K562 (cell line): ENCODE data around the gene TAP2.

Experiments
- BACH1 ChIP-seq: fragments of 200-800 bp; sonication (Bioruptor generic); IDR thresholded peaks from 2 replicates; pipeline ENCODE4 v1.6.1; 2016; ENCODE audit warnings: missing genetic modification characterization, missing compliant biosample characterization
- CHD1 ChIP-seq: fragments of 200-600 bp; sonication (generic); IDR thresholded peaks from one replicate; pipeline ENCODE4 v1.6.1; 2012; ENCODE audit warnings: mild to moderate bottlenecking, moderate library complexity, low read length, inconsistent platforms
- CTCF ChIP-seq, 3 experiments: IDR thresholded peaks in 2 of 3; conservative IDR thresholded peaks in 1 of 3; 2 replicates each; pipeline ENCODE4 v1.5.1; 2011 to 2012; ENCODE audit warnings: low read length in 3 of 3, mild to moderate bottlenecking in 3 of 3, control low read depth in 2 of 3, improper control_type of control experiment in 1 of 3, inconsistent platforms in 1 of 3, low read depth in 1 of 3, mixed read lengths in 1 of 3, moderate library complexity in 1 of 3; ENCODE audit not compliant: insufficient read depth in 2 of 3
- EZH2 ChIP-seq: IDR thresholded peaks from 2 replicates; pipeline ENCODE4 v1.6.1; 2012; ENCODE audit warnings: low read depth, mild to moderate bottlenecking, inconsistent platforms, low read length, borderline replicate concordance
- JUND ChIP-seq, 2 experiments: IDR thresholded peaks; 2 replicates in 1 of 2; 3 replicates in 1 of 2; pipeline ENCODE4 v1.6.1; 2011; ENCODE audit warnings: borderline replicate concordance in 2 of 2, low read depth in 2 of 2, low read length in 2 of 2, improper control_type of control experiment in 1 of 2, missing biosample characterization in 1 of 2, missing genetic modification characterization in 1 of 2, missing genetic modification reagents in 1 of 2
- RBM39 ChIP-seq: fragments of 200-400 bp; formaldehyde crosslinking; optimal IDR thresholded peaks from 2 replicates; pipeline ENCODE3; 2018; ENCODE audit warnings: low read depth, low read length
- SMC3 ChIP-seq: conservative IDR thresholded peaks from 2 replicates; pipeline ENCODE4 v1.6.1; 2011; ENCODE audit warnings: low read depth, low read length, improper control_type of control experiment; ENCODE audit not compliant: insufficient read depth
- SRF ChIP-seq, 2 experiments: fragments of 250-450, 450-650 bp in 1 of 2; sonication (Bioruptor Pico) in 1 of 2; sonication (generic) in 1 of 2; formaldehyde crosslinking; IDR thresholded peaks; 2 replicates each; pipeline versions ENCODE4 v1.5.0 to v1.5.1; 2020 to 2022; ENCODE audit warnings: mild to moderate bottlenecking in 1 of 2, missing genetic modification reagents in 1 of 2
- TCFL5 ChIP-seq: fragments of 250-450 bp; sonication (Bioruptor Pico); conservative IDR thresholded peaks from 2 replicates; pipeline ENCODE4 v1.6.1; 2021; ENCODE audit warnings: mild to moderate bottlenecking, moderate library complexity, matching md5 sums
- XRCC4 ChIP-seq: IDR thresholded peaks from one replicate; pipeline ENCODE4 v1.6.1; 2011; ENCODE audit not compliant: insufficient read depth, insufficient read length; ENCODE audit errors: extremely low read depth
- YY1 ChIP-seq, 3 experiments: IDR thresholded peaks; 2 replicates each; pipeline ENCODE4 v1.6.1; 2011; ENCODE audit warnings: low read length in 2 of 3, mild to moderate bottlenecking in 2 of 3, moderate library complexity in 2 of 3, borderline replicate concordance in 1 of 3, control low read depth in 1 of 3, low read depth in 1 of 3; ENCODE audit not compliant: insufficient read depth in 3 of 3, insufficient replicate concordance in 2 of 3, control insufficient read depth in 1 of 3, insufficient read length in 1 of 3; ENCODE audit errors: extremely low read depth in 1 of 3
- ZNF507 ChIP-seq: conservative IDR thresholded peaks from 2 replicates; pipeline ENCODE4 v1.6.1; 2017; ENCODE audit warnings: missing genetic modification characterization, missing compliant biosample characterization
- ZZZ3 ChIP-seq: fragments of 450-650 bp; IDR thresholded peaks from 2 replicates; pipeline ENCODE4 v1.6.1; 2016; ENCODE audit warnings: antibody characterized with exemption, mild to moderate bottlenecking, moderate library complexity
- TF ChIP-seq, protein P1 (sequence below), 2 experiments: fragments of 450-650 bp in 1 of 2; sonication (generic) in 1 of 2; formaldehyde crosslinking in 1 of 2; IDR thresholded peaks in 1 of 2; conservative IDR thresholded peaks in 1 of 2; 2 replicates each; pipeline versions ENCODE4 v1.6.1 to v1.8.1; 2016 to 2023; ENCODE audit warnings: mild to moderate bottlenecking in 2 of 2, moderate library complexity in 2 of 2, inconsistent platforms in 1 of 2, missing genetic modification reagents in 1 of 2

DNA sequence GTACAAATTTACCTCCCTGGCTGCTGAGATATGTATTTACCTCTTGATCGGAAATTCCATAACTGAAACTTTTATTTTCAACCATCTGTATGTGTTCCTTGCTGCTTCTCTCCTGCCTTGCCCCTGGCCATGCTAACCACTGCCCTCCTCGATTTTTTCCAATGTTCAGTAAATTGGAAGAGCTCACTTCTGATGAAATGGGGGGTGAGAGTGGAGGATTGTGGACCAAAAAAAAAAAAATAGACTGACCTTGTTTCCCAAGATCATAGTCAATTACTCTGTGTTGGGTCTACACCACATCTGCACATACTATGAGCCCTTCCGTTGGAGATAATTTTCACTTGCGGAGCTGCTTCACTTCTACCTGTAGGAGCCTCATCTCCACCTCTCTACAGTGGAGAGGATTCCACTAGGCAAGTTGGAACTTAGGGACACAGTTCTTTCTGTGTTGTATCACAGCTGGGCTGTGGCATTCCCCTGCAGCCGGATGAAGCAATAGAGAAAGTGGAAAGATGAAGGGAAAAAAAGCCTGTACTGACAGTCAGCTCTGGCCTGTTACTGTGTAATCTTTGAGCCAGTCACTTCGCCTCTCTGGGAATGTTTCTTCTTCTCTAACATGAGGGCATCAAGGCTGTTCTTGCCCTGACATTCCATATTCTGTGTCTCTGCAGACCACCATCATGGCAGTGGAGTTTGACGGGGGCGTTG lies 17.1 kb upstream of the TAP2 start:
- TF ChIP-seq CTCF (IDR thresholded peaks at IDR 0.05 in 2 of 3, conservative IDR thresholded peaks at IDR 0.05 in 1 of 3; ENCODE audit: insufficient read depth in 2 of 3, low read depth in 1 of 3, low read length in 3 of 3) (no peak), CHD1 (no peak), XRCC4 (no peak), YY1 (IDR thresholded peaks at IDR 0.05; ENCODE audit: borderline replicate concordance in 1 of 3, control insufficient read depth in 1 of 3, extremely low read depth in 1 of 3, insufficient read depth in 3 of 3, insufficient read length in 1 of 3, insufficient replicate concordance in 2 of 3, low read depth in 1 of 3, low read length in 2 of 3) (no peak), BACH1 (no peak), EZH2 (no peak), SRF (CRISPR knock-in tag; IDR thresholded peaks at IDR 0.05) (no peak), TCFL5 (CRISPR knock-in tag) (no peak), RBM39 (no peak), ZNF507 (tag) (no peak), JUND (IDR thresholded peaks at IDR 0.05; ENCODE audit: borderline replicate concordance, low read depth, low read length) (no peak), JUND (tag; IDR thresholded peaks at IDR 0.05; ENCODE audit: borderline replicate concordance, low read depth, low read length) (no peak), SMC3 (no peak), ZZZ3 (no peak)
- TF ChIP-seq, protein P1, sequence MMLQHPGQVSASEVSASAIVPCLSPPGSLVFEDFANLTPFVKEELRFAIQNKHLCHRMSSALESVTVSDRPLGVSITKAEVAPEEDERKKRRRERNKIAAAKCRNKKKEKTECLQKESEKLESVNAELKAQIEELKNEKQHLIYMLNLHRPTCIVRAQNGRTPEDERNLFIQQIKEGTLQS (IDR thresholded peaks at IDR 0.05) = no peak
- TF ChIP-seq, protein P1 (CRISPR knock-in tag; conservative IDR thresholded peaks at IDR 0.05) = no peak
